ENCODE results near the gene CD53.

Gene CD53

DNA sequence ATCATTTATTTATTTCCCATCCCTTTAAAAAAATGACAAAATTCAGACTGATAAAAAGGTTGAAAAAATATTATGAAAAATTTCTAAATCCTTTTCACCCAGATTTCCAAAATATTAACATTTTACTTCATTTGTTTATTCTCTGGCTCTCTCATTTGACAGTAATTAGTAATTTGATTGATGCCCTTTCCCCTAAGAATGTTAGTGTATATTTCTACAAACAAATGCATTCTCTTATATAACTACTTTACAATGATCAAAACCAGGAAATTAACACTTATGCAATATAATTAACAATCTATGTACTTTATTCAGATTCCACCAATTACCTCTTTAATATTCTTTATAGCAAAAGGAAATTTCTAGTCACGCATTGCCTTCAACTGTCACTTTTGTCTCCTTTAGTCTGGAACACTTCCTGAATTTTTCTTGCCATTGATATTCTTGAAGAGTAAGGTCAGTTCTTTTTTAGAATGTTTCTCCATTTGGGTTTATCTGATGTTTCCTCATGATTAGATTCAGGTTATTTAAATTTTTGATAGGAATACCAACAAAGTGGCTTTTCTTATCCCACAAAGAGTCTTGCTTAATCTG, 3.9 kb downstream of the CD53 start:
- no peak for DNase-seq

DNA sequence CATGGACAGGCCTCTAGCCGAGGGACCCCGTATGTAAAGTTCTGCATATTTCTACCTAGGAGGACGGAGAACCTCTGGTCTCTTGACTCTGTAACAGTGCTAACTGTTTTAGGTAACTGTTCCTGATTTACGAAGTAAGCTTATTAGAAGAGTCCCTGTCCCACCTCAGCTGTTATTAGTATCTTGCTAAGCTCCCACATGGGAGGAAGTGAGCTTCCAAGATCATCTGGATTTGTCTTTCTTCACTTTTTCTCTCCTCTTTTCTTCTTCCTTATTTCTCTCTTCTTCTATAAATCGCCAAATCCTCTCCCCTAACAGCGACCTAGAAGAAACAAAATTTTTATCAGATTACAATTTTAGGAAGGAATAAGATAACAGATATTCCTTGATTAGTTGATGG, 4.4 kb downstream of the CD53 start:
- no peak for DNase-seq

DNA sequence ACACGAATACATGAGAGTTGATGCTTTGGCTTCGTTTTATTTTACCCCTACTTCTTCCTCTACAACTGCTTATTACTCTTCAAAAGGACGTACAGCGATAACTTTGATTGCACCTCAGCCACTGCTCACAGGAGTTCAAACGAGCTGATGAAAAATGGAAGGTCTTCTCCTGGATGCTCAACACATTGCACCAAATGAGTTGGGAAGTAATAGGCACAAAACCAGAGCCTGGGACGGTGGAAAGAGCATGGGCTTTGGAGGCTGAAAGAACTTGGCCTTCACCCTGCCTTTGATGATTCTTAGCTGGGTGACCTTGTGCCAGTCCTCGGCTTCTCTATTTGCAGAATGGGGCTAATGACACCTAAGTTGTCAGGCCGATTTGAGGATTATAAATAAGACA, 4.8 kb downstream of the CD53 start:
- no peak for DNase-seq

DNA sequence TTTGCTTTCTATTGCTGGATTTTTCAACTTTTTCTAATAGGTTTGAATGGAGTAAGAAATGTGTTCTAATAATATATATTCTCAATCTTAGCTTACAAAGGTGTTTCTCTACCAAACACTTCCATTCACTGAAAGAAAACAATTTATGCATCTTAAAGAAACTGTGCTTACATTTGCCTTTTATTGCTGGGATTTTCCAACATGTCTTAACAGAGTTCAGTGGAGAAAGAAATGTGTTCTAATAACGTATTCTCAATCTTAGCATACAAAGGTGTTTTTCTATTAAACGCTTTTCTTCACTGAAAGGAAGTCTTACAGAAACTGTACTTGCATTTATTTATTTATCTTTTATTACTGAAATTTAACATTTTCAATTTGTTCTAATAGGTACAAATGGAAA, 5.6 kb downstream of the CD53 start:
- no peak for DNase-seq

DNA sequence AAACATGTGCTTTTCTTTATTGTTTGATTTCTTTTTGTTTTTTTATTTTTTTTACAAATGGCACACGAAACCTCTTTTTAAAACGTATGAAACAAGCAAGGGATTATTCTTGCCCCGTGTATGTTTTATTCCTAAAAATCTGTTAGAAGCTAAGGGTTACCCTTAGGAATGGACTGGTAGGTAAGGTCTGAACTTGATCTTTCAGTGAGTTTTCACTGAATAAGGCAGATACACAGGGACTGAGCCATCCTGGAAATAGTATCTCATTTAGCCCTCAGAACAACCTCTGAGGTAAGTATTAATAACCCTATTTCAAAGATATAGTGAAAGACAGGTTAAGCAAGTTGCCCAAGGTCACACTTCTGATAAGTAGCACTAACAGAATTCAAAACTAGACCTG, 6.0 kb downstream of the CD53 start:
- no peak for DNase-seq

DNA sequence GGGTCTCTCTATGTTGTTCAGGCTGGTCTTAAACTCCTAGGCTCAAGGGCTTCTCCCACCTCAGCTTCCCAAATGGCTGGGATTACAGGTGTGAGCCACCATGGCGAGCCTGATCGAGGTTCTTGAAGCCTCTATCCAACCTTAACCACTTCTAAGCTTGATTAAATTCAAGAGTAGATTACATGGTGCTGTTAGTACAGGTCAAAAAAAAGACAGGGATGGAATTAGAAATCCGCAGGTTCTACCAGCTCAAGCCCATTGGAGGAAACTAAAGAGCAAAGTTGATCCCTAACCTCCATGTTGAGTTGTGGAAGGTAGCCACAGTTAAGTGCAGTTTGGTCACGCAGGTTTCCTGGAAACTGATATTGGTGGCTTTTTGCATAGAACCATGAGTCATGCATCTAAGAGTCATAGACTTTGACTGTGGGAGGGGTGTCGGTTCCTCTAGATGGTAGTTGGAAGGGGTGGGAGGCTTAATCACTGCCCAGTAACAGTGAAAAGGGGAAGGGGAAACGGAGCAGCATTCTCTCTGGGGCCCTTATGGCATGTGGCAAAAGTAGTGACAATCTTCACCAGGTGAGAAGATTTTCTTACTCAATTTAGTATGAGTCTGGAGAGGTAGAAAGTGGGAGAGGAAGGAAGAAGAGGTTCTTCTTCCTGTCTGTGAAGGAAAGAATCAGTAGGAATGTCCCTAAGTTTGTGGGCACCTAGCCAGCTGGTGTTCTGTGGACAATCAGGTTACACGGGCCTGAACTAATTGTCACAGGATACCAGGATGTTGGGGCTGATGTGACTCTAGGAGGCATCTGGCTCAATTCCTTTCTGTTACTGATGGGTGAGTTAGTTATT, 7.0 kb downstream of the CD53 start:
- peak; percentile 55 for DNase-seq

DNA sequence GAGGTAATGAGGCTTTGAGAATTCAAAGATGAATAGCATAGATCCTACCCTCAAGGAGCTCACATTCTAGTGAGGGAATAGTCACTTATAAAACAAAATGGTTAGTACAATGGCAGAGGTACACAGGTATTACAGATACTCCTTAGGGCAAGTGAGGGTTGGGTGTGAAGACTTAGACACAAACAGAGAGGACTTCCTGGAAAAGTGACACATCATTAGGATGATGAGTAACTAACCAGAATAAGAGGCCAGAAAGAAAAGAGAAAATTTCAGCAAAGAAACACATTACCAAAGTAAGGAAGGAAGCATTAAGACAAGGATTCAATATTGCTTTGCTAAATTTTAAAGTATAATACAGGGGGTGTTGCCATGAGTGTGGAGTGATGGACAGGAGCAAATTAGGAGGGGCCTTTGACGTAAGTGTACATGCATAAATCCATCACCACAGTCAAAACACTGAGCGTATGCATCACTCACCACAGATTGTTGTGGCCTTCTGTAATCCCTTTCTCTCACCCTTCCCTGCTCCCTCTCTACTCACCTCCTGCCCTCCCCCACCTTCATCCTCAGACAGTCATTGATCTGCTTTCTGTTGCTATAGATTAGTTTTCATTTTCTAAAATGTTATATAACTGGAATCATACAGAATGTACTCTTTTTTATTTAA, 7.9 kb downstream of the CD53 start:
- DNase-seq, result peak; percentile 36

DNA sequence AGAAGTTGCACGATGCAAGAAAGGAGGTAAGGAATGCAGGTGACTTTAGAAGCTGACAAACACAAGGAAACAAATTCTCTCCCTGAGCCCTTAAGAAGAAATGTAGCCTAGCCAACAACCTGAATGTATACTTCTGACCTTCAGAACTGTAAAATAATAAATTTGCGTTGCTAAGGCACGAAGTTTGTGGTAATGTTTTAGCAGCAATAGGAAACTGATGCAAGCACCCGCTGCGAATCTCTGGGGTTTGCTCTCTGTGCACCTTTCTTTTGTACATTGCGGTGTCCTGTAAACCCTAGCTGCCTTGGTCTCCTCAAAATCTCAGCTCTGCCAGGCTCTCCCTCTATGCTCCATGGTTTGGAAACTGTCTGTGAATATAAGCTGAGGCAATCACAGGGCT, 15.1 kb downstream of the CD53 start:
- DNase-seq, result no peak

DNA sequence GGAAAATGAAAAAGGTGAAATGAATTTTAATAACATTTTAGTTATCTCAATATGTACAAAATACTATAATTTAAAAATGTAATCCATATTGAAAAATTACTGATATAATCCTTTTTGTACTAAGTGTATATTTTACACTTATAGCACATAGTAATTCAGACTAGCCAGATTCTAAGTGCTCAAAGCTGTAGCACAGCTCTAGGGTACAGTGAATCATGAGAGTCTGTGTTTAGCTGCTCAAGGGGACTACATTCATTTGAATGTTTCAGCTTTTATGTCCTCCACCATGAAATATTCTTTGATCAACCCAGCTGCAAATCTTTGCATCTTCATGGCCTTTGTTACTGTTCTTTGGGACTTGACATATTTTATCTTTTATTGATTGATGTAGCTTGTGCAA, 15.7 kb downstream of the CD53 start:
- no peak for DNase-seq

DNA sequence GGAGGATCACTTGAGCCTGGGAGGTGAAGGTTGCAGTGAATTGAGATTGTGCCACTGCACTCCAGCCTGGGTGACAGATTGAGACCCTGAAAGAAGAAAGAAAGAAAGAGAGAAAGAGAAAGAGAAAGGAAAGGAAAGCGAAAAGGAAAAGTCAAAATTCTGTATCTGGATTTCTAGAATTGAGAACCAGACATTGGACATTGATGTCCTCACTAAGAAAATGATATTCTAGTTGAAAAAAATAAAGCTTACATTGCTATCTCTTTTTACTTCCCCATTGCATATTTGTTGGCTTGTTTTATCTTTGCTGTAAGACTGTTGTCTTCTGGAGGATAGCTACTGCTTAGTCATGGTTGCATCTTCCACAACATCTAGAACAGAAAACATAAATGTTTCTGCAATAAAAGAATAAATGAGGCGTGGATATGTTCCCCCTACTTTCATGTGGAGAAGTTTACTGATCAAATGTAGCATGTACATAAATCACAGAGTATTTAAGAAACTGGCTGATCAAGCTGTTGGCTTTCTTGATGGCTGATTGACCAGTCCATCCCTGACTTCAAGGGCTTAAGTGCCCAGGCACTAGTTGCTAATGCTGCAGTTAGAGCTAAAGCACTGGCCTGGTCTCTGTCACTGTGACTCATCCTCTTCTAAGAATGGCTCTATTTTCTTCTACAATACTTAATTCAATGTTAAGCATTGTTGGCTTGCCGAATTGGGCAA, 17.7 kb downstream of the CD53 start:
- DNase-seq, result no peak

DNA sequence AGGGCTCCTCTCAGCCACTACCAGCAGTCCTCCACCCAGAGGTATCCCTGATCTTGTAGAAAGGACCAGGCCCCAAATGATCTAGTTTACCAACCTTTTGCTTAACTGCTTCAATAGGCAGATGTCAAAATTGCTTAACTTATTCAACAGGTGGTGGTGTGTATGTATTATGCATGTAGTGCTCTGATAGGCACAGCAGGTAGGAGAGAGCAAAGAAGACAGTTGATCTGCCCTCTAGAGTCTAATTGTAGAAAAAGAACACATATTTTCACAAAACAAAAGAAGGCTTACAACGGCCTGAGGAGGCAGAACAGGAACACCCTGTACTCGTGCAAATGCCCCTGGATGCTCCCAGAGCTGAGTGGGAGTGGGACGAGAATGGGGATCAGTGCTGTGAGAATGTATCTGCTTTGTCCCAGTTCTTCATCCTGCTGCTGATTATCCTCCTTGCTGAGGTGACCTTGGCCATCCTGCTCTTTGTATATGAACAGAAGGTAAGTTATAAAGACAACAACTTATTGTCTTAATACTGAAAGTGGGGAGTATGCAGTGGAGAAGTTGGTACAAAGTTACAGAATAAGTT, 21.1 kb downstream of the CD53 start:
- DNase-seq, result no peak

DNA sequence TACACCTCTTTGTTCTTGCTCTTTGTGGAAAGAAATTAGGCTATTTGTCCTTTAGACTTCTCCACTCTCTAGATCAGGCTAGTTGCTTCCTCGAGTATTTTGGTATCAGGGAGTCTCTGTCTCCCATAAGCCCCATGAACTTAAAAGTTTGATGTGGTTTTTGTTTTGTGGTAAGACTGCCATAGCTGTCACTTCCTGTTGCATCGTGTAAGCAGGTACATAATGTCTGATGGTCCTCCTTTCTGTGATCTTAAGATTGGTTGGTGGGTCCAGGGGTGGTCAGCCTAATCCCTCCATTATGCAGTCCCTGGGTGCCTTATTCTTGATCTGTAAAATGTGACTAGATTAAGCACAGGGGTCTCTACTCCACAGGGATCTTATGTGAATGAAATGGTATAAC, 23.1 kb downstream of the CD53 start:
- no peak for DNase-seq

DNA sequence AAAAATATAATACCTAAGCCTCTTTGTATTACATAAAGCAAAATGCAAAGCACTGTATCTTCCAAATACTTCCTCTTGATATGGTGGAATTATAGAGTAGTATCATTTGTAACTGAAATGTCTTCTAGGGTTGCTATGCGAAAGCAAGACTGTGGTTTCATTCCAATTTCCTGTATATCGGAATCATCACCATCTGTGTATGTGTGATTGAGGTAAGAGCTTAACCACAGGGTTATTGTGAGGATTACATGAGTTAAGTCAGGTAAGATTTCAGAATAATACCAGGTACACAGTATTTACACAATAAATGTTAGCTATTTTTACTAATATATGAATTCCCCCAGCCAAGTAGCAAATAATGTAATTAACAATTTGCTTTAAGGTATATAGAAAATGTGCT, 24.7 kb downstream of the CD53 start:
- no peak for DNase-seq

DNA sequence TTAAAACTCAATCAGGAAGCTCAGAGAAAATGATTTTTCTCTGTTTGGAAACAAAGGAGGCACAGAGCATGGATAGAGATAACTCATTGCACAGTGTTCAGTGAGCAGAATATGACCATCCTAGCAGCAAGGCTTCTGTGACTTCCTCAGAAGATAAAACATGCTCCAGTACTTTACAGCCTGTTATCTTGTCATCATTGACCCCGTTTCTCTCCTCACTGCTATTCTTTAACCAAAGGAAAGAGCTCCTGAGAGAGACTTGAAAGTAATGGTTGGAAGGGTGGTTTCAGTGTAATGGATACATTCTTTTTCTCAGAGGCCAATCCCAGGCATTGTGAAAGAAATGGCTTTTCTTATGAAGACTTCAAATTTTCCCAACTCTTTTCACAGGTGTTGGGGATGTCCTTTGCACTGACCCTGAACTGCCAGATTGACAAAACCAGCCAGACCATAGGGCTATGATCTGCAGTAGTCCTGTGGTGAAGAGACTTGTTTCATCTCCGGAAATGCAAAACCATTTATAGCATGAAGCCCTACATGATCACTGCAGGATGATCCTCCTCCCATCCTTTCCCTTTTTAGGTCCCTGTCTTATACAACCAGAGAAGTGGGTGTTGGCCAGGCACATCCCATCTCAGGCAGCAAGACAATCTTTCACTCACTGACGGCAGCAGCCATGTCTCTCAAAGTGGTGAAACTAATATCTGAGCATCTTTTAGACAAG, 25.9 kb downstream of the CD53 start:
- no peak for DNase-seq

DNA sequence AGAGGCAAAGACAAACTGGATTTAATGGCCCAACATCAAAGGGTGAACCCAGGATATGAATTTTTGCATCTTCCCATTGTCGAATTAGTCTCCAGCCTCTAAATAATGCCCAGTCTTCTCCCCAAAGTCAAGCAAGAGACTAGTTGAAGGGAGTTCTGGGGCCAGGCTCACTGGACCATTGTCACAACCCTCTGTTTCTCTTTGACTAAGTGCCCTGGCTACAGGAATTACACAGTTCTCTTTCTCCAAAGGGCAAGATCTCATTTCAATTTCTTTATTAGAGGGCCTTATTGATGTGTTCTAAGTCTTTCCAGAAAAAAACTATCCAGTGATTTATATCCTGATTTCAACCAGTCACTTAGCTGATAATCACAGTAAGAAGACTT, 26.5 kb downstream of the CD53 start:
- DNase-seq, result no peak

DNA sequence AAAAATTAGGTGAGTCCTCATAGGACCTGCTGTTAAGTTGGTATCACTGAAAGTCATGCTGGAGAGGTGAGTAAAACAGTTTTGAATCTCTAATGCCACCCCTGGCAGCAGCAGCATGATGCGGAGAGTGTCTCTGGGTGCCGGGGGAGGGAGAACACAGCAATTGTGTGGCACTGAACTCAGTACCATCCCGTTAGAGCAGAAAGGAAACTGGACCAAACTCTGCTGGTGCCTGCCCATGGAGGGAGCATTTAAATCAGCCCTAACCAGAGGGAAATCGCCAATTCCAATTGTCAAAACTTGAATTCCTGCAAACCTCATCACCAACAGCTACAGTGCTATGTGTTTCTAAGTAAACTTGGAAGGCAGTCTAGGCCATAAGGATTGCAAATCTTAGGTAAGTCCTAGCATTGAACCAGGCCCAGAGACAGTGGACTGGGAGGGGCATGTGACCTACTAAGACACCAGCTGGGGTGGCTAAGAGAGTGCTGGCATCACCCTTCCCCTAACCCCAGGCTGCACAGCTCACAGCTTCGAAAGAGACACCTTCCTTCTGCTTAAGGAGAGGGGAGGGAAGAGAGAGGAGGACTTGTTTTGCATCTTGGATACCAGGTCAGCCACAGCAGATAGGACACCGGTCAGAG, 30.0 kb downstream of the CD53 start:
- DNase-seq, result no peak

DNA sequence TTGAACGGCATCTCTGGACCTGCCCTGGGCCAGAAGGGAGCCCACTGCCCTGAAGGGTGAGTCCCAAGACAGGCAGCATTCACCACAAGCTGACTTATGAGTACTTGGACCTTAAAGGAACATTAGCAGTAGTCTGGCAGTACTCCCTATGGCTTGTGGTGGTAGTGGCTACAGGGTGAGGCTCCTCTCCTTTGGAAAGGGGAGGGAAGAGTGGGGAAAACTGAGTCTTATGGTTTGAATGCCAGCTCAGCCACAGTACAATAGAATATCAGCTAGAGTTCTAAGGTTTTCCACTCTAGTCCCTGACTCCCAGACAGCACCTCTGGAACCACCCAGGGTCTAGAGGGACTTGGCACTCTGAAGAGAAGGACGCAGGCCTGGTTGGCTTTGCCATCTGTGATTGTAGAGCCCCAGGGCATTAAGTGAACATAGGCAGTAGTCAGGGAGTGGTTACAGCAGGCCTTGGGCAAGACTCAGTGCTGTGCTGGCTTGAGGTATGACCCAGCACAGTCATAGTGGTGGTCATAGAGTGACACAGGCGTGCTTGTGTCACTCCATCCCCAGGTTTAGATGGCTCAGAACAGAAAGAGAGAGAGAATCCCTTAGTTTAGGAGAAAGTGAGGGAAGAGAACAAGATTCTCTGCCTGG, 31.0 kb downstream of the CD53 start:
- DNase-seq, result no peak

DNA sequence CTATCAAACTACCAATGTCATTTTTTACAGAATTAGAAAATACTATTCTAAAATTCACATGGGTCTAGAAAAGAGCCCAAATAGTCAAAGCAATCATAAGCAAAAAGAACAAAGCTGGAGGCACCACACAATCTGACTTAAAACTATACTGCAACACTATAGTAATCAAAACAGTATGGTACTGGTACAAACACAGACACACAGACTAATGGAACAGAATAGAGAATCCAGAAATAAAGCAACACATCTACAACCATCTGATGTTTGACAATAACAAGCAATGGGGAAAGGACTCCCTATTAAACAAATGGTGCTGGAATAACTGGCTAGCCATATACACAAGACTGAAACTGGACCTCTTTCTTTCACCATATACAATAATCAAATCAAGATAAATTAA, 39.8 kb downstream of the CD53 start:
- DNase-seq, result no peak

DNA sequence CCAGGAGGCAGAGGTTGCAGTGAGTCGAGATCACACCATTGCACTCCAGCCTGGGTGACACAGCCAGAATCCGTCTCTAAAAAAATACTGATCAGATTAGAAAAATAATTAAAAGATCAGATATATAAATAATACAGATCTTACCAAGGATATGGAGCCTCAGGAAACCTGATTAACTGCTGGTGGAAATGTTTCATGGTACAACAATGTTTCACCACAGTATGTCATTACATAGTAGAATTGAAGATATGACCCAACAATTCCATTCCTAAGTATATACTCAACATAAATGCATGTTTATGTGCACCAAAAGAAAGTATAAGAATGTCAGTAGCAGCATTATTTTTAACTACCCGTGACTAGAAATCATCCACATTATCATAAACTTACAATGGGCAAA, 41.7 kb downstream of the CD53 start:
- DNase-seq, result no peak

DNA sequence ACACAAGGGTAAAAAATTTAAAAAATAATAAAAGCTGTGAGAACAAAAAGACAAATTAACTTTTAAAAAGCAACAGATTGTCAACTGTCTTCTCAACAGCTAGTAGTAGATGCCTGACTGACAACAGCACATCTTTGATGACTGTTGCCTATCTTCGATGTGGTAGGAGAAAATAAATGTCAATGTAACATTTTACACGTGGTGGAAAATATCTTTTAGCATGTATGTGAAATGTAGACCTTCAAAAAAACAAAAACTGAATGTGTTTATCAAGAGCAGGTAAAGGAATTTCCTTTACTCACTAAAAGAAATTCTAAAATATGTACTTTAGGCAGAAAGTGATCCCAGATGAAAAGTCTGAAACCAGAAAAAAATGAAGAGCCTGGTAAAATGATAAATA, 42.9 kb downstream of the CD53 start:
- DNase-seq, result no peak

DNA sequence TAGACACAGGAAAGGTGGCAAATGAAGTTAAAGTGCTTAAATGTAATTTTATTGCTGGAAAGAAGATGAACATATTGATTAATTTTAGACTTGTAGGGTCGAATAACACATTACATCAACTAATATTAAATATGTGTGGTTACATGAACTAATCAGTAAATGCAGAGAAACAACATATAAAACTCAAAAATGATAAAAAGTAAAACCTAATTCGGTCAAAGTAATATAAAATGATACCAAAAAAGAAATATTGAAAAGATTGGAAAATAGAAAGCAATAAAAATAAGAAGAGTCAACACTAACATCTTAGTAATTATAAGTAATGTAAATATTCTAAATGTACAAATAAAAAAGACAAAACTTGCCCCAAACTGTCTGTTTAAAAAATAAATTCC, 43.3 kb downstream of the CD53 start:
- no peak for DNase-seq
